ENCODE data around the gene DBF4.
"Not testable (repeated sequence)": the region's sequence is repeated elsewhere in the genome, so short reads cannot be mapped to it uniquely, and the experiment has no call there.

DBF4 gene, protein sequence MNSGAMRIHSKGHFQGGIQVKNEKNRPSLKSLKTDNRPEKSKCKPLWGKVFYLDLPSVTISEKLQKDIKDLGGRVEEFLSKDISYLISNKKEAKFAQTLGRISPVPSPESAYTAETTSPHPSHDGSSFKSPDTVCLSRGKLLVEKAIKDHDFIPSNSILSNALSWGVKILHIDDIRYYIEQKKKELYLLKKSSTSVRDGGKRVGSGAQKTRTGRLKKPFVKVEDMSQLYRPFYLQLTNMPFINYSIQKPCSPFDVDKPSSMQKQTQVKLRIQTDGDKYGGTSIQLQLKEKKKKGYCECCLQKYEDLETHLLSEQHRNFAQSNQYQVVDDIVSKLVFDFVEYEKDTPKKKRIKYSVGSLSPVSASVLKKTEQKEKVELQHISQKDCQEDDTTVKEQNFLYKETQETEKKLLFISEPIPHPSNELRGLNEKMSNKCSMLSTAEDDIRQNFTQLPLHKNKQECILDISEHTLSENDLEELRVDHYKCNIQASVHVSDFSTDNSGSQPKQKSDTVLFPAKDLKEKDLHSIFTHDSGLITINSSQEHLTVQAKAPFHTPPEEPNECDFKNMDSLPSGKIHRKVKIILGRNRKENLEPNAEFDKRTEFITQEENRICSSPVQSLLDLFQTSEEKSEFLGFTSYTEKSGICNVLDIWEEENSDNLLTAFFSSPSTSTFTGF

DNA sequence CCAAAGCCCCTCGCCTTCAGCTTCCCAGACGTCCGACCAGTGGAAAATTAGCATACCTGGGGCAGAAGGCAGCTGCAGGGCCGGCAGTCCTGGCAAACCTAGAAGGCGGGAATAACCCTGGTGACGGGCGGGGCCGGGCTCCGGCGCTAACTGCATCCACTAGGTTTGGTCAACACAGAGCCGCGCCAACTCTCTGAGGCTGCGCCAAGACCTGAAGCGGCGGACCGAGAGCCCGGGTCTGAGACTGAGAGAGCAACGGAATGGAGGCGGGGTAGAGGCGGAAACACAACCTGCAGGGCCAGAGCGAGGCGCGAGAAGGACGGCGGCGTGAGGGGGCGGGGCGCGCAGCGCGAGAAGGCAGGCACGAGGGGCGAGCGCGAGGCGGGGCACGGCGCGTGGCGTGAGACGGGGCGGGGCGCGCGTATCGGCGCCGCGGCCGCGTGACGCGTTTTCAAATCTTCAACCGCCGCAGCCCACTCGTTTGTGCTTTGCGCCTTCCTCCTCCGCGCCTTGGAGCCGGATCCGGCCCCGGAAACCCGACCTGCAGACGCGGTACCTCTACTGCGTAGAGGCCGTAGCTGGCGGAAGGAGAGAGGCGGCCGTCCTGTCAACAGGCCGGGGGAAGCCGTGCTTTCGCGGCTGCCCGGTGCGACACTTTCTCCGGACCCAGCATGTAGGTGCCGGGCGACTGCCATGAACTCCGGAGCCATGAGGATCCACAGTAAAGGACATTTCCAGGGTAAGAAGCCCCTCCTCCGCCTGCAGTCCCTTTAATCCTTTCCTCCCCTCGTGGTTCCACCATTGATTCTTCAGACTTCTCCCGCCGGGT lies at the start of gene DBF4, which contains the start of gene SLC25A40:
TSS of gene DBF4 (plus strand) at position 454 of the 829 bp plus-strand sequence. CDS start at position 694, 240 bp downstream.
TSS of gene SLC25A40 (minus strand) at position 321 of the 829 bp plus-strand sequence. CDS start 17,633 bp downstream, outside the sequence.
- DNase-seq = peak; percentile 82 to 96

DNA sequence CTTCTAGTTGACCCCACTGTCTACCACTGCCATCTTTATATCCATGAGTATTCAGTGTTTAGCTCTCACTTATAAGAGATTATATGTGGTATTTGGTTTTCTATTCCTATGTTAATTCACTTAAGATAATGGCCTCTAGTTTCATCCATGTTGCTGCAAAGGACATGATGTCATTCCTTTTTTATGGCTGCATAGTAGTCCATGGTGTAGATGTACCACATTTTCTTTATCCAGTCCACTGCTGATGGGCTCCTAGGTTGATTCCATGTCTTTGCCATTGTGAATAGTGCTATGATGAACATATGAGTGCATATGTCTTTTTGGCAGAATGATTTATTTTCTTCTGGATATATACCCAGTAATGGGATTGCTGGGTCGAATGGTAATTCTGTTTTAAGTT lies 47.9 kb upstream of the DBF4 start:
- DNase-seq = not testable (repeated sequence)

DNA sequence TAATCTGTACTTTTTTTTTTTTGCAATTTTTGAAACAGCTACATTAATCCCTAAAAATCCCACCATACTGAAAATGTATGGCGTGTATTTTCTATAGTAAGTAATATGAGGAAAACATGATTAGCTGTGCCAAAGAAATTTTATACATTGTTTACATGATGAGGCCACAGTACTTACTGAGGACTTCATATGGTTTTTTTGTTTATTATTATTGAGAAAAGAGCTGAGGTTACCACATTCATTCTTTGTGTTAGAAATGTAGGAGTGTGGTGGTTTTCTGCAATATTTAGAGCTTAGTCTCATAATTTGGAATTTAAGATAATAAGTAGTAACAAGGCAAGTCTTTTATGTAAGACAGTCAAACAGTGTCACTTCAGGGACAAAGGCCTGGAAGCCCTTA lies 45.2 kb upstream of the DBF4 start:
- DNase-seq = no peak

DNA sequence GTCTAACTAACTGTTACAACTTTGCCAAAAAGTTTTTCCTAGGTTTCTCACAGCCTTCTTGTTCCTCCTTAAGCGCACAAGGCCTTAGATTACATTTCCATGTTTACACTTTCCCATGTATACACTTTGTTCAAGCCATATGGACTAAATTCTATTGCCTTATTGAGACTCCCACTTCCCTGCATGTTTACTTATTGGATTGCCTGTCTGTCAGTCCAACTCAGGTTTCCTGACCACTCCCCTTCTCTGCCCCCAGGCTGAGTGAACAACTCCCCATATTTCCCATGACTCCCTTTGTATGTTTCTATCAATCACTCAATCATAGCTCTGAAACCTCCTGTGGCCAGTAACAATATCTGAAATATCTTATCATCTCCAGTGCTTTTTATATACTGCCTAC lies 43.2 kb upstream of the DBF4 start:
- no peak for DNase-seq

DNA sequence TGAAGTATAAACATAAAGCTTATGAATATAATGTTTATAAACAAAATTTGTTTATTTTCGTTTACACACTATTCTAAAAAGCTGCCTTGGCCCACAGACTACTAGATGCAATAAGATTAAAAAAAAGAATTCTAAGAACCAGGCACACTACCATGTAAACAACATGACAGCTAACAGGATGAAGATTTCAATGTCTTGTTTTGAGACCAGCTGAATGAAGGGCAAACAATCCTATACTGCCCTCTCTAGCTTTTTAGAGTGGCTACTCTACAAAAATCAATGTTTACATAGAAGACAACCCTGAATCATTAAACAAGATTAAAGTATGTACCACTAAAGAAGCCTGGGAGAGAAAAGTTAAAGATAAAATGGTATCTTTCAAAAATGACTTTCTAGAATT lies 38.7 kb upstream of the DBF4 start:
- no peak for DNase-seq

DNA sequence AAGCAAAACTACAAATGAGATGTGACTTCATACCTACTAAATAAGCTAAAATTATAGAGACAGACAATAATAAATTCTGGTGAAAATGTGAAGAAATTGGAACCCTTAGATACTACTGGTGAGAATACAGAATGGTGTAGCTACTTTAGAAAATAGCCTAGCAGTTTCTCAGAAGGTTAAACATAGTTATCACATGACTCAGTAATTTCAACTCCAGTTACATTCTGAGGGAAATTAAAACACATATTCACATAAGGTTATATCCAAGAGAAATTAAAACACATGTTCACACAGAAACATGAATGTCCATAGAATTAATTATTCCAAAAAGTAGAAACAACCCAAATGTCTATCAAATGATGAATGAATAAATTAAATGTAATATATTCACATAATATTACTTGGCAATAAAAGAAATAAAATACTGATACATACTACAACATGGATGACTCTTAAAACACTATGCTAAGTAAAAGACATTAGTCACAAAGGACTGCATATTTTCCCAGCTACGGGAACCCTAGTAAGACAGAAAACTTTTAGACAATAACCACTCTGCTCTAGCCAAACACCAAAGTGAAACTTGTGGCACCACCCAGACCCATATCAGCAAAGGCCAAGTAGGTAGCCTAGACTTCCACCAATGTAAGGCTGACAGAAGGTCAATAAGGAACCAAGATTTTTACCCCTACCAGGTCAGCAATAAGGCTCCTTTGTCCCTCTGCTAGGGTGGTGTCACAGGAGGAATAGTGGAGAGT lies 25.3 kb upstream of the DBF4 start:
- no peak for DNase-seq

DNA sequence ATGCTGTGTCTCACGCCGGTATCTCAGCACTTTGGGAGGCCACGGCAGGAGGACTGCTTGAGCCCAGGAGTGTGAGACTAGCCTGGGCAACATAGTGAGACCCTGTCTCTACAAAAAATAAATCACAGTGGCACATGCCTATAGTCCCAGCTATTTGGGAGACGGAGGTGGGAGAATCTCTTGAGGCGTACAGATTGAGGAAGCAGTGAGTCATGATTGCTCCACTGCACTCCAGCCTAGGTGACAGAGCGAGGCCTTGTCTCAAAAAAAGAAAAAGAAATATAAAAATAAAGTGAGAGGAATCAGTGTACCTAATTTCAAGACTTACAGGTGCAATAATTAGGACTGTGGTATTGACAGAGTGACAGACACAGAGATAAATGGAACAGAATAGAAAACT lies 24.0 kb upstream of the DBF4 start:
- DNase-seq = no peak

DNA sequence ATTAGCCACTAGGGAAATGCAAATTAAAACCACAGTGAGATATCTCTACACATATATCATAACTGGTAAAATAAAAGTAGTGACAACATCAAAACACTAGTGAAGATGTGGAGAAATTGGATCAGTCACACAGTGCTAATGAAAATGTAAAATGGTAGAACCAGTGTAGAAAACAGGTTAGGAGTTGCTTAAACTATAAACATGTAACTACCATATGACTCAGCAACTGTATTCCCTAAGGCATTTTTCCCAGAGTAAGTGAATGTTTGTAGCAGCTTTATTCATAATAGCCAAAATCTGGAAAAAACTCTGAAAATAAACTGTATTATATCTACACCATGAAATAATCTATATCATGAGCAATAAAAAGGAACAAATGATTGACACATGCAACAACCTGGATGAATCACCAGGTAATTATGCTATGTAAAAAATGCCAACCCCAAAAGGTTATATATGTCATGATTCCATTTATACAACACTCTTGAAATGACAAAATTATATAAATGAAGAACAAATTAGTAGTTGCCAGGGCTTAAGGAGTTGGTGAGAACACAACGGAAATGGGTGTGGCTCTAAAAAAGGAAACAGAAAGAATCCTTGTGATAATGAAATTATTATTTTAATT lies 22.9 kb upstream of the DBF4 start:
- DNase-seq = peak in 1 of 2 experiments; percentile 30

DNA sequence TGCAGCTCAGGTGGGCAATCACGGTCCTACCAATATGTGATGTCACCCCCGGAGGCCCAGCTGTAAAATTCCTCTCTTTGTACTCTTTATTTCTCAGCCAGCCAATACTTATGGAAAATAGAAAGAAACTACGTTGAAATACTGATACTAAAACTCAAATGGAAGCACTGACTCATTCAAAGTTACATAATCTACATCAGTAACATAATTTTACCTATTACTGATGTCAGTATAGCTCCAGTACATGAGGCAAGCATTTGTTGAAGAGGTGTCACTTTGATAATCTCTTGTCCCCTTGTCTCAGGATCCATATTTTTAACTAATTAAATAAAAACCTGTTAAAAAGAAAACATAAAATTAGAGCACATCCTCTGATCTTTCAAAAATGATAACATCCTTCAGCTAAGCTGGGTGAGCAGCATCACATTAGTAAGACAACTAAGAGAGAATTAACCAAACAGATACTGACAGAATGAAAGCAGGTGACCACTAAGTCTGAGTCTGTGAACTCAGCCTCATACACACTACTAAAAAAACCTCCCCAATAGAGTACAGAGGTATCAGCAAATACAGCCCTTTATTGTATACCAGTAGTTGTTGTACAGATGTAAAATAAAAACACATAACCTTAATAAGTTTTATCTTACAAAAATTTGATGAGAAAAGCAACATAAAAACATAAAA lies 17.7 kb upstream of the DBF4 start:
- DNase-seq = no peak

DNA sequence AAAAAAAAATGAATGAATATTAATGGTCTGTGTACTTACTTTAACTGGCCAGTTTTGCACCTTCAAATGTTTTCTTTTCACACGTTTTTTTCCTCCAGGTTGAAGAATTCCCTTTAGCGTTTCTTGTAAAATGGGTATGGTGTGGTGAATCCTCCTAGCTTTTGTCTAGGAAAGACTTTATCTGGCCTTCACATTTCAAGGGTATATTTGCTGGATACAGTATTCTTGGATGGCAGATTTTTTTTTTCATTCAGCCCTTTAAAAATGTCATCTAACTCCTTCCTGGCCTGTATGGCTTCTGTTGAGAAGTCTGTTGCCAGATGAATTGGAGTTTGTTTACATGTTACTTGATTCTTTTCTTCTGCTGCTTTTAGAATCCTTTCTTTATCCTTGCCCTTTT lies 10.2 kb upstream of the DBF4 start:
- DNase-seq = no peak

DNA sequence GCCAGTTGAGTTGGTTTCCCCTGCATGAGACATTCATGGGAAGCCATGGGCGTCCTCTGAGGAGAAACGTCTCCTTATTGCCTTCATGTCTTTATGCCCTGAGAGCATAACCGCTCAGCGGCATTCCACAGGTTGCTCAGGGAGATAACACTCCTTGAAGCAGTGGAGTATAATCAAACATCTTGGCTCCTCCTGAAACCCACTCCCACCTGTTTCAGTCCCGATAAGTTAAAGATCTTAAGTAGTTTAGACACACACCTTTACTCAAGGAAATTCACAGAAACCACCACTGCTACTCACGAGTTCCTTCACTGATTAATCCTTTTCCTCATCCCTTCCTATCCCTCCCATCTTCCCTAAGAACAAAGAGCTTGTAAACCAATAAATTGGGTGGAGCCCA lies 9.8 kb upstream of the DBF4 start:
- not testable (repeated sequence) for DNase-seq

DNA sequence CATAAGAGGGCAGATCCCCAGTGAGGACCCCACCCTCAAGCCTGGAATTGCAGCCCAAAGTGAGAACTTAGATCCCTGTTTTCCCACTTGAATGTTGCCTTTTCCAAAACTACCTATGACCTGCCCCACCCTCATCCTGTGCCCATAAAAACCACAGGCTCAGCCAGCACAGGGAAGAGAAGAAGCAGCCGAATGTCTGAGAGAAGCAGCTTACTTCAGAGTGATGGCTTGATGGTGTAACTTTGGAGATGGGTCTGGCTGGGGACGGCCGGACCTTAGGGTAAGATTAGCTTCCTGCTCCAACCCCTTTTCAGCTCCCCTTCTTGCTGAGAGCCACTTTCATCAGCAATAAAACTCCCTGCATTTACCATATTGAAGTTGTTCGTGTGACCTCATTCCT lies 5.8 kb upstream of the DBF4 start:
- DNase-seq = no peak

DNA sequence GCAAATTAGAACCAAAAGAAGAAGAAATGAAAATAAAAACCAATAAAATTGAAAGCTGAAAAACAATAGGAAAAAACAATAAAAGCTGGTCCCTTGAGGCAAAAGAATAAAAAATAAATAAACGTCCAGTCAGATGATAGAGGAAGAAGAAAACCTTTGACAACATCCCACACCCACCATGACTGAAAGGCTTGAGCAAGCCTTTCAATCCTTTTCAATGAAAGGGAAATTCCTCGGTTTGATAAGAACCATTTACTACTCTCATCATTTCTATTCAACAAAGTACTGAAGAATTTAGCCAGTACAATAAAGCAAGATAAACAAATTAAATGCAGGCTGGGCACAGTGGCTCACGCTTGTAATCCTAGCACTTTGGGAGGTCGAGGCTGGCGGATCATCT lies 3.9 kb upstream of the DBF4 start:
- DNase-seq = no peak

DNA sequence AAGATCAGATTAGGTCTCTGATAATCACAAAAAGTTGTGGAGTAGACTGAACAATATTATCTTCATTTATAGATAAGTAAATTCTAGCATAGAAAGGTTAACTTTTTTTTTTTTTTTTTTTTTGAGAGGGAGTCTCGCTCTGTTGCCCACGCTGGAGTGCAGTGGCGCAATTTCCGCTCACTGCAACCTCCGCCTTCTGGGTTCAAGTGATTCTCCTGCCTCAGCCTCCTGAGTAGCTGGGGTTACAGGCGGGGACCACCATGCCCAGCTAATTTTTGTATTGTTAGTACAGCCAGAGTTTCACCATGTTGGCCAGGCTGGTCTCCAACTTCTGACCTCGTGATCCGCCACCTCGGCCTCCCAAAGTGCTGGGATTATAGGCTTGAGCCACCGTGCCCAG lies 3.0 kb upstream of the DBF4 start:
- DNase-seq = not testable (repeated sequence)

DNA sequence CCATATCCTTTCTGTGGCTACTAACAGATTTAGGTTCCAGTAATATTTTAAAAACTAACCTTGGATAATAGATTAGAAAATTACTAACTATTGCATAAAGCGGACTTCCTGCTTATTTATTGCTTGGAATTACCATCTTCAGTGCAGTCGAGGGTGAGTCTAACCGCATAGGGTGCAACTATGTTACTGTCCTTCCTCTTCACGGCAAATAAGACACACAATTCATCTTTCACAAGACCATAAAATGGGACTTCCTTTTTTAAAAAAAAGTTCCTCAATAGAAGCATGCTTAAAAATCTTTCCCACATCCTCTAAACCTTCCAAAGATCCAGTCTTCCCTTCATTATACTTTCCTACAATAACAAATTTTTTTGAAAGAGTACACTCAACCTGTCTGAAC lies 2.2 kb upstream of the DBF4 start:
- no peak for DNase-seq

DNA sequence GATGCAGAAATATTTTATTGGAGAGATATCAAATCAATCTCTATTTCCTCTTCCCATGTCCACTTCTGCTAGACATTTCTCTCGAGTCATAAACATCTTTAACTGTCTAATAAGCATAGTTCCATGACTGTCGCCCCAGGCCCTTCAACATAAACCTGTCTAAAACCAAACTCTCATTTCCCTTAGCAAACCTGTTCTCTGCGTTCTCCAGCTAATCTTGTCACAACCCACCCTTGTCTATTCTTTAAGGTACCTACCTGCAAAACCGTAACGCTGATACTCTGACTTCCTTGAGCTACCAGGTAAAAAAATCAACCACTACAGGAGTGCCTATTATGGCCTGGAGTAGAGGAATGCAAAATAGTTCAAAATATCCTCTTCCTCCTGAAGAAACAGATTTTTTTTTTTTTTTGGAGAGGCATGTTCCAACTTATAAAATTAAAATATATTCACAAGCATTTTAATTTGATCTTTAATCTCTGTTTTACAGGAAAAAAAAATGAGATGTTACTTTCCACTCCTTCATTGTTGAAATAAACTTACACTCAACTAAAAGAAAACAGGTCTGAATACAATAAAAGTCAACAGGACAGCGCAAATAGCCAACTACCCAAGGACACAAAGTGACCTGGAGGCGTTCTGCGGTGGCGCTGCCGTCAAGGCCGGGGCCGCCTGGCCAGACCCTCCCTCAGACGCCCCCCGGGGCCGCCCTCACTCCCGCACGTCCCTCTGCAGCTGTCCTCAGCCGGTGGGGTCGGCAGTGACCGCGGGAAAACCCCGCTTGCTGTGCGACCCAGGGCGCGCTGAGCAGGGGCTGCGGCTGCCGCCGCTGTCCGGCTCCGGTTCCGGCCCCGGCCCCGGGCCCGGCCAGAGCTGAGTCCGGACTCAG lies 898 bp upstream of the DBF4 start:
- peak in 1 of 2 experiments; percentile 24 for DNase-seq

DNA sequence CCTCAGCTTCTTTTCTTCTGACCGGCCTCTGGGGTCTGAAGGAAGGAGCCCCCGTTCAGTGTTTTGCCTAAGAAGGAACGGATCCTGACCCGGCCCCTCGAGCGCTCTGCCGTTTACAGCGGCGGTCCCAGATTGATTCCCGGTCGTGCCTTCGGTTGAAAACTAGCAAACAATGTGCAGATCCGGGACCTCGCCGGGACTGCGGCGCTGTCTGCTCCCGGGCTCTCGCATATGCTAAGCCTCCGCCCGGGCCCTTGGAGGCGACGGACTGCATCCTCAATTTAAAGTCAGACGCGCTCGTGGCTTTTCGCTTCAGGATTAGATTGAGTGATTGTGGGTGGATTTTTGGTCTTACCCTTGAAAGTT lies 559 bp downstream of the DBF4 start:
- DNase-seq = peak in 1 of 2 experiments; percentile 63

DNA sequence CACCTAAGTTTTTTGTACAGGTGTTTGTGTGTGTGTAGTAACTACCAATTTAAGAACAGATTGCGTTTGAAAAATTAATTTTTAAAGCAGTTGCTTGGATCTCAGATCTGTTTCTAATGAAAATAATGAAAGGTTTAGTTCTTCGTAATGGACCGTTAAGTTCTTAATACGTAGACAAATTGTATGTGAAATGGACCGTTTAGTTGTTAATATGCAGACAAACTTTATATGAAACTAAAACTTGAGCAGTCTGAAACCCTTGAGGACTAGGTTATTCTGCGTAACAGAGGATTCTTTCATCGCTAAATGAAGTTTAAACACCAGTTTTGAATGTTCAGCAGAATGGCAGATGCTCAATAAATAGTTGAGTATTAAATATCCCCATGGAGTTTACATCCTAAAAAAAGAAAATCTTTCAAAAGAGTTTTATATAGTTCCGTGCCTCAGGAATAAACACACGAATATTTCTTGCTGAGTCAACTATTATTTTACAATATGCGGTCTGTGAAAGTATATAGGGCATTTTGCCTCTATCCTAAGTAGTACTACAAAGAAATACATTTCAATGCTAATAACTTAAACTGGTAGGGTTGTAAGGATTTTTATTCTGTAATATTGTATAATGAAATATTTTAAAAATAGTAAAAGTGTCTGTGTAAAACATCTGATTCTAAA lies 1.2 kb downstream of the DBF4 start:
- no peak for DNase-seq

DNA sequence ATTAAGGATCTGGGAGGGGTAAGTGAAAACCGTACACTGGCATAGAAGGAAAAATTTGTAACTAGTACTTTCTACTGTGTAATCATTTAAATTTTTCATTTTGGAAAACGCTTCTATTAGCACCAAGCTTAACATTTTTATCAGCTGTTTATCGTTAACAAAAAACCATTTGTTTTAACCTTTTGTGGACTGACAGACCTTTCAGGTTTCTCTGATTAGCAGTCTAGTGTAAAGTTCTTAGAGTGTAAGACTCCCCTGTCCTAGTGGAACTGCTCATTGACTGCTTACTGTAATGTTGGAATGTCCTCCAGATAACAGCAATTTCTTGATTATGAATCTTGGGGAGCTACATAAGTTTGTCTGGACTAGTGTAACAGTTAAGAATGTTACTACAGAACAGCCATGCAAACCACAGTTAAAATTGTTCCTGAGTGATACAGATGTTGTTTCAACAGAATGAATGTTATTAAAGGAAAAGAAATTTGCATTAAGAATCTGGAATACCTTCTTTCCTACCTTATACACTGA lies 2.0 kb downstream of the DBF4 start:
- no peak for DNase-seq
